ENCODE results near the gene MEGF11. TPM values are rescaled to one million over a fixed set of nuclear protein-coding genes. Genes with fewer than 3 reads are reported as not detected.

MEGF11 gene
- total RNA-seq, 4 donors from 2014 or later: 0.76 TPM; not detected in 3

DNA sequence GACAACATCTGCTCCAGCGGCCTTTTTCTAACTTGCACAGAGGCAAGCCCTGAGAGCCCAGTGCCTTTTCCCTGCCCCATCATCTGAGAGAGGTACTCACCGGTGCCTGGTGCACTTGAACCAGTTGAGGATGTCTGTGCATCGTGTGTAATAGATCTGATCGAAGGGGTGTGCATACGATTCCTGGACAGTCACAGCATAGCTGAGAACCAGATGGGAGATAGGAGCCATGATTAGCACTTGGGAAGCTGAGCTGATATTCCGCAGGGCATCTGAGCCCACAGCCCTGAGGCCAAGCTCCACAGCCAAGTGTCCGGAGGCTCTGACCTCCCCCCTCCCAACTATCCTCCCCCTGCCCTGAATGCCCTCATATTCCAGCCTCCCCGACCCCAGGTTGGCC, 129.8 kb downstream of the MEGF11 start:
- intact Hi-C loops (cut with DNase I; ENCODE audit: low total_unique reads): no loop called here
- DNase-seq: no peak
- H3K27me3 ChIP-seq: no peaks in the 10 kb centered on the region
- no peaks in the 10 kb centered on the region for H3K9me3 ChIP-seq
- no peaks in the 10 kb centered on the region for H3K36me3 ChIP-seq
- H3K4me1 ChIP-seq: no peaks in the 10 kb centered on the region
- H3K4me3 ChIP-seq: no peak overlapping the region
- no peak overlapping the region for H3K27ac ChIP-seq
- no peak for TF ChIP-seq POLR2A (IDR thresholded peaks at IDR 0.05)
- TF ChIP-seq, protein P1, sequence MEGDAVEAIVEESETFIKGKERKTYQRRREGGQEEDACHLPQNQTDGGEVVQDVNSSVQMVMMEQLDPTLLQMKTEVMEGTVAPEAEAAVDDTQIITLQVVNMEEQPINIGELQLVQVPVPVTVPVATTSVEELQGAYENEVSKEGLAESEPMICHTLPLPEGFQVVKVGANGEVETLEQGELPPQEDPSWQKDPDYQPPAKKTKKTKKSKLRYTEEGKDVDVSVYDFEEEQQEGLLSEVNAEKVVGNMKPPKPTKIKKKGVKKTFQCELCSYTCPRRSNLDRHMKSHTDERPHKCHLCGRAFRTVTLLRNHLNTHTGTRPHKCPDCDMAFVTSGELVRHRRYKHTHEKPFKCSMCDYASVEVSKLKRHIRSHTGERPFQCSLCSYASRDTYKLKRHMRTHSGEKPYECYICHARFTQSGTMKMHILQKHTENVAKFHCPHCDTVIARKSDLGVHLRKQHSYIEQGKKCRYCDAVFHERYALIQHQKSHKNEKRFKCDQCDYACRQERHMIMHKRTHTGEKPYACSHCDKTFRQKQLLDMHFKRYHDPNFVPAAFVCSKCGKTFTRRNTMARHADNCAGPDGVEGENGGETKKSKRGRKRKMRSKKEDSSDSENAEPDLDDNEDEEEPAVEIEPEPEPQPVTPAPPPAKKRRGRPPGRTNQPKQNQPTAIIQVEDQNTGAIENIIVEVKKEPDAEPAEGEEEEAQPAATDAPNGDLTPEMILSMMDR (IDR thresholded peaks at IDR 0.05): no peak

DNA sequence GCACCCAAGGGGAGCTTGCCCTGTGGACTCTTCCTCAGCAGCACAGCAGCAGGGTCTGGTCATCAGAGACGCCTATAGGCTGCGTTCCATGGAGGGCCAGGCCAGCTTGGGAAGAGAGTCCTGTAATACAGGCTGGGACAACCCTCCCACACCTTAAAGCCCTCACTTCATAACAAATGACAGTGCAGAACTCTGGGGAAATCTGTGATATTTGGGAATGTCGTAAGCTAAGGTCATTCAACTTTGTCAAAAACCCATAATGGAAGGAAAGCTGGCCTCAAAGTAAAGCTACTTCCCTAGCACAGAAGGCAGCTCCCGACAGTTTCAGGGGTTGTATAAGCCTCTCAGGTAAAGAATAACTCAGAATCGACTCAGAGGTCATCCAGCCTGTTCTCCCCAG, 133.1 kb downstream of the MEGF11 start:
- Histone ChIP-seq H3K27ac (no peak overlapping the region), H3K4me3 (no peak overlapping the region), H3K4me1 (no peaks in the 10 kb centered on the region), H3K9me3 (no peaks in the 10 kb centered on the region), H3K27me3 (no peaks in the 10 kb centered on the region), H3K36me3 (no peaks in the 10 kb centered on the region)
- TF ChIP-seq POLR2A (IDR thresholded peaks at IDR 0.05): no peak
- TF ChIP-seq, protein P1 (IDR thresholded peaks at IDR 0.05): no peak
- DNase-seq: no peak
- intact Hi-C loops (cut with DNase I; ENCODE audit: low total_unique reads): no loop called here

DNA sequence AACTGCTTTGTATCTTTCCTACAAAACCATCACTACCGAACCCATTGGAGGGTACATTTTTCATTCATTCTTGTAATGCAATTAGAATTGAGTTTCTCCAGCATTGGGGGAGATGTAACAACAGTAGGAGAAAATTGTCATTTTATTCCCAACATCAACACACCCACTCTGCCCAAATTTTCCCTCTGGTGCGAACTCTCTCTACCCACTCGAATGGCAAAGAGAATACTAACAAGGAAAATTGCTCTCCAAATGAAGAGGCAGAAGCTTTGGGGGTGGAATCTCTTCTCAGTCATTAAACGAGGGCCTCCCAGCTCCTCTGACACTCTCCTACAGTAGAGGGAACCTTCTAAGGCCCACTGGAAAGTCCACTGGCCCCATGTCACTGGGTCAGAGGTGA, 135.7 kb downstream of the MEGF11 start:
- no peaks in the 10 kb centered on the region for H3K36me3 ChIP-seq
- no peaks in the 10 kb centered on the region for H3K4me1 ChIP-seq
- H3K4me3 ChIP-seq: no peak overlapping the region
- H3K27me3 ChIP-seq: no peaks in the 10 kb centered on the region
- intact Hi-C loops (cut with DNase I; ENCODE audit: low total_unique reads): no loop called here
- no peaks in the 10 kb centered on the region for H3K9me3 ChIP-seq
- TF ChIP-seq, protein P1 (IDR thresholded peaks at IDR 0.05): no peak
- TF ChIP-seq POLR2A (IDR thresholded peaks at IDR 0.05): no peak
- no peak overlapping the region for H3K27ac ChIP-seq
- no peak for DNase-seq

DNA sequence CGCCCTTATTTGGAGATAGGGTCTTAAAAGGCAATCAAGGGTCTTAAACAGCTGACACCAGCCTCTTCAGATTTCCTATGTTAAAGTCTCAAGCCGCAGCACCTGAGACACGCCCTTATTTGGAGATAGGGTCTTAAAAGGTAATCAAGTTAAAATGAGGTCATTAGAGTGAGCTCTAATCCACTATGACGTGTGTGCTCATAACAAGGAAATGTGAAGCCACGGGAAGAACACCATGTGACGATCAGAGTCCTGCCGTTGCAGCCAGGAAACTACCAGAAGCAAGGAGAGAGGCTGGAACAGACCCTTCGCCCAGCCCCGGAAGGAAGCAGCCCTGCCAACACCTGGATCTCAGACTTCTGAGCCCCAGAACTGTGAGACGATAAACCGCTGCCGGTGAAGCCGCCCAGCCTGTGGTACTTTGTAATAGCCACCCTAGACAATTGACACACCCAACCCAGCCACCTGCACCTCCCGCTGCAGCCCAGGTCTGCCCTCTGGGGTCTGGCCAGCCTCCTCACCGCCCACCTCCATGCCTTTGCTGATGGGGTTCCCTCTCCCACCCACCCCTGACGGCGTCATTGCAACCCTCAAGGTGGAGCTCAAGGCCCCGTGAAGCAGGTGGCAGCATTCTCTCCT, 137.9 kb downstream of the MEGF11 start:
- no peaks in the 10 kb centered on the region for H3K4me1 ChIP-seq
- TF ChIP-seq, protein P1 (IDR thresholded peaks at IDR 0.05): no peak
- no peak for TF ChIP-seq POLR2A (IDR thresholded peaks at IDR 0.05)
- H3K36me3 ChIP-seq: no peaks in the 10 kb centered on the region
- DNase-seq: no peak
- intact Hi-C loops (cut with DNase I; ENCODE audit: low total_unique reads): no loop called here
- no peak overlapping the region for H3K27ac ChIP-seq
- no peaks in the 10 kb centered on the region for H3K9me3 ChIP-seq
- H3K27me3 ChIP-seq: no peaks in the 10 kb centered on the region
- H3K4me3 ChIP-seq: no peak overlapping the region

DNA sequence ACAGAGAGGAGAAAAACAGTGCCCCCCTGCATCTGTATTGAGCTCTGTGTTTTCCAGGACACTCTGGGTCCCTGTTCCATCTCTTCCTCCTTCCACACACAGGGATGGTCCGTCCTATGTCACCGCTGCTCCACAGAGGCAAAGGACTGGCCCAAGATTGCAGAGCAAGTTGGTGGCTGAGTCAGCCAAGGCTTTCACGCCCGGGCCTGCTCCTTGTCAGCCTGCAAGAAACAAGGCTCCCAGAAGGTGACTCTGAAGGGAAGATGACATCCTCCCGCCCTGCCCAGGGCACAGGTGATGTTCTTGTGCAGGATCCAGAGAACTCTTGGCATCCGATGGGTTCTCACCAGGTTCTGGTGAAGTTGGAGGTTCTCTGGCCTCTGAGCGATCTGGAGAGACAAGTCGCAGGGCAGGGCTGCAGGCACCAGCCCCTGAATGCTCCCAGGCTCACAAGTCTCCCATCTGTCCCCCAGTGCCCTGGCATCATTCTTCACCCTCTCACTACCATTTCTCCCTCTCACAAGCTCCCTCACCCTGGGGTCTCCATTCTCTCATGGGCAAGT, 138.6 kb downstream of the MEGF11 start:
- TF ChIP-seq, protein P1 (IDR thresholded peaks at IDR 0.05): no peak
- Histone ChIP-seq H3K4me3 (no peak overlapping the region), H3K9me3 (no peaks in the 10 kb centered on the region), H3K27me3 (no peaks in the 10 kb centered on the region), H3K27ac (no peak overlapping the region), H3K36me3 (no peaks in the 10 kb centered on the region), H3K4me1 (no peaks in the 10 kb centered on the region)
- no peak for DNase-seq
- intact Hi-C loops (cut with DNase I; ENCODE audit: low total_unique reads): no loop called here

Measured in uterus (tissue), 4 donors.